T-helper 2 cell treated with Interferon-gamma antibody and Interleukin-4, amounts not matched to agents 100 ng/mL and 5 ng/mL, for 36 hours (primary cell): ENCODE measurements around the gene CIC. TPM values are rescaled to one million over a fixed set of nuclear protein-coding genes. Genes with fewer than 3 reads are reported as not detected.

Source experiments
- intact Hi-C: fragments of 100-400 bp; cut with micrococcal nuclease; formaldehyde crosslinking; loops from one replicate; pipeline ENCODE4 v1.15.1; 2023
- total RNA-seq: library from RNA; stranded (reverse); gene quantifications from 2 replicates; pipeline ENCODE4 v1.2.3, GENCODE V29; 2022

Gene CIC
- total RNA-seq, 1 donor from 2014 or later: 71.8 TPM

- intact Hi-C loops: loop anchor here (1.0 kb wide), 7 partner anchors 22 to 181 kb away; partner anchors contain the start of gene ZNF526
Measured at GRCh38 chr19:42242512-42243409, 26.3 kb upstream of the CIC start, which contains the start of gene GSK3A. Gene GSK3A, minus strand, starts transcription at chr19:42242602. Its CDS starts 137 bp downstream, at chr19:42242465.

GRCh38 chr19:42244347-42245220 is 24.5 kb upstream of the CIC start:
- intact Hi-C loops: loop anchor here (1.0 kb wide), 3 partner anchors 9 to 112 kb away; partner anchors contain the start of genes MEGF8 and POU2F2

GRCh38 chr19:42245231-42245630 is 23.8 kb upstream of the CIC start:
- intact Hi-C loops: no loop called here

- intact Hi-C loops: no loop called here
Measured at GRCh38 chr19:42246143-42246921, 22.7 kb upstream of the CIC start.

GRCh38 chr19:42246922-42247639 is 22.0 kb upstream of the CIC start:
- intact Hi-C loops: no loop called here

- intact Hi-C loops: no loop called here
Measured at GRCh38 chr19:42247640-42248199, 21.3 kb upstream of the CIC start.

- intact Hi-C loops: no loop called here
Measured at GRCh38 chr19:42248270-42249148, 20.5 kb upstream of the CIC start.

GRCh38 chr19:42249149-42249750 is 19.8 kb upstream of the CIC start:
- intact Hi-C loops: no loop called here

GRCh38 chr19:42249769-42250168 is 19.3 kb upstream of the CIC start:
- intact Hi-C loops: no loop called here

GRCh38 chr19:42250183-42250665 is 18.8 kb upstream of the CIC start:
- intact Hi-C loops: no loop called here

GRCh38 chr19:42250666-42251531 is 18.2 kb upstream of the CIC start:
- intact Hi-C loops: no loop called here

- intact Hi-C loops: no loop called here
Measured at GRCh38 chr19:42251572-42252358, 17.3 kb upstream of the CIC start.

- intact Hi-C loops: loop anchor here (1.0 kb wide), 1 partner anchor 8 kb away; no protein-coding TSS in a partner anchor
Measured at GRCh38 chr19:42252365-42253244, 16.4 kb upstream of the CIC start.

- intact Hi-C loops: loop anchor here (1.0 kb wide), 2 partner anchors 9 to 30 kb away; no protein-coding TSS in a partner anchor
Measured at GRCh38 chr19:42253245-42254088, 15.6 kb upstream of the CIC start.
